Measurements from ENCODE around the gene AGAP1.
A peak's percentile ranks its signal among the peaks of the same experiment; 100 is the strongest.

Gene AGAP1

DNA sequence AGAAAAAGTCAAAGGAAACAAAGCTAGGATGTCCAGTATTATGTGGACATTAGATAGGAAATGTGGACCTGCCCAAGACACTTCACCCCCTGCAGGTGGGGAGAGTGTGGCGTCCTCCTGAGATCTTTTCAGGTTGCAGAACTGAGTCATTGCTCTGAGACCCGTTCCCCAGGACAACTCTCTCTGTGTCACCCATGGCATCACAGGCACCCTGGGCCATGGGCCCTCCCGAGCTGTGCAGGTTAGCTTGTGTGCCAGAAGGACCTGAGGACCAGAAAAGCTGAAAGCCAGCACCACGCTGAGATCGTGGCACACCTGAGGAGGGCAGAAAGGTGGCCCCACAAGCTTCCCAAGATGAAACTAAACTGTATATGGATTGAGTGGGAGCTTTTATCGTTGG lies 229.5 kb downstream of the AGAP1 start:
- DNase-seq: no peak

GRCh38 chr2:235723811-235724465 lies 230.1 kb downstream of the AGAP1 start:
- no peak for DNase-seq

GRCh38 chr2:235725016-235725489 lies 231.2 kb downstream of the AGAP1 start:
- no peak for DNase-seq

DNA sequence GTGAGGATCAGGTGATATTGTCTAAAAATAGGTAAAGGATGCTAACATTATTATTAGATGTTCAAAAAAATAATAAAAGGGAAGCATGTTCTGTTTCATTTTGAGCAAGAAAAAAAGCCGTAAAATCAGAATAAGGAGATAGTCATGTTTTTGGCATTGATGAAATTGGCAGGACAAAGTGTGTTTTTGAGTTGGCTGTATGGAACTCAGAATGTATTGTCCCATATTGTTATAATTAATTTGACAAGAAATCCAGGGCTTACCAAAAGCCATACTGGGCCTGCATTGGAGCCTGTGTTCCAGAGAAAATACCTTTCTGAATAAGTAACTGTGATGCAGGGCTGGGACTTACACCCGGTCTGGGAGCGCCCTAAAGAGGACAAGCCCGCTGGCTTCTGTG lies 232.0 kb downstream of the AGAP1 start:
- no peak for DNase-seq

- no peak for DNase-seq
Observed at GRCh38 chr2:235726554-235726953, 232.7 kb downstream of the AGAP1 start.

DNA sequence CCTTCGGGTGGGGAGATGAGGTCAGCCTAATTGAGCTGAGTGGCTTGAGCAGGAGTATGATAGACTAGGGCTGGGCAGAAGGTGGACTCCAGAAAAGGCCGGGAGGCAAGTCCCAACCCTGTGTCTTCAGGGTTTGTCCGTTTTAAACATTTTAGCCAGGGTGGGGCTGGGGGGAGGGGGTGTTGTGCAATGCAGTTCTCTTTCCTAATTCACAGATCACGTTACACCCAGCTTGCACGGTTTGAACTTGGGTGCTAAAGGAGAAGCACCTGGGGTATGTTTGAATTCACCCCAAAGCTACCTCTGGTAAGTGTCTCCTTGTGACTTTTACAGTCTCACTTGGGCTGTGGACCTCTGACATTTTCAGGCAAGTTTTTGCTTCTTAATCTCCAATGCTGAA lies 233.3 kb downstream of the AGAP1 start:
- no peak for DNase-seq

- DNase-seq: no peak
Observed at GRCh38 chr2:235727891-235728799, 234.3 kb downstream of the AGAP1 start.

GRCh38 chr2:235728800-235729556 lies 235.1 kb downstream of the AGAP1 start:
- no peak for DNase-seq

DNA sequence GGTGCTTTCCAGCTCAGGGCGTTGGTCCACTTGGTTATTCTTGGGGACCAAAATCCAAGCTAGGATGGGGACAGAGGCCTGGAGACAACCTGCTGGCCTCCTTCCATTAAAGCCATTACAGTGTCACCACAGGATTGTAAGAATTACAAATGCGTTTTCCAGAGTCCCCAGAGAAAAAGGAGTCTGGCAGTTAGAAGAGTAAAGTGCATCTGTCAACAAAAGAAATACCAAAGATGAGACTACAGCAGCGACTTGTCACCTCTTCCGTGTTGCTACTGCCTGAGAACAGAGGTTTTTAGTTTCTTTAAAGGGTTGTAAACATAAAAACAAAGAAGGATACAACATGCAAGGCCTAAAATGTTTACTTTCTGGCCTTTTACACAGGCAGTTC lies 235.7 kb downstream of the AGAP1 start:
- DNase-seq: no peak

DNA sequence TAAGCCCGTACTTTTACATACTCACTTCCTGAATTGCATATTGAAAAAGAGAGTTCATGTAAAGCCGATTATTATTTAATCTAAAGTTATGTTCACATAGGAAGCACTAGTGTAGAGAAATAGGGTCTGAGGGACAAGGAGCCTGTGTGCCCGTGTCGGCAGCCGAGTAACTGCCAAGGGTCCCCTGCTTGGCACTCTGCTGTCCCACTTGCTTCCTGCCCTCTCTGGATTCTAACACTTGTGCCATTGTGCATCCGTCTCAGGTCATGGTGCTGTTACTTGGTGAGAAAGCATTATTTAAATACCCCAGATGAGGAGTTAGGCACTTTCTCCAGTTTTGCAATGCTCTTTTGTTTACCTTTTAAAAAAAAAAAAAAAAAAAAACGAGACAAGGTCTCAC lies 236.3 kb downstream of the AGAP1 start:
- DNase-seq: no peak

GRCh38 chr2:235733761-235734160 lies 239.9 kb downstream of the AGAP1 start:
- DNase-seq: no peak

GRCh38 chr2:235734168-235734567 lies 240.3 kb downstream of the AGAP1 start:
- no peak for DNase-seq

GRCh38 chr2:235734688-235735231 lies 240.9 kb downstream of the AGAP1 start:
- no peak for DNase-seq

DNA sequence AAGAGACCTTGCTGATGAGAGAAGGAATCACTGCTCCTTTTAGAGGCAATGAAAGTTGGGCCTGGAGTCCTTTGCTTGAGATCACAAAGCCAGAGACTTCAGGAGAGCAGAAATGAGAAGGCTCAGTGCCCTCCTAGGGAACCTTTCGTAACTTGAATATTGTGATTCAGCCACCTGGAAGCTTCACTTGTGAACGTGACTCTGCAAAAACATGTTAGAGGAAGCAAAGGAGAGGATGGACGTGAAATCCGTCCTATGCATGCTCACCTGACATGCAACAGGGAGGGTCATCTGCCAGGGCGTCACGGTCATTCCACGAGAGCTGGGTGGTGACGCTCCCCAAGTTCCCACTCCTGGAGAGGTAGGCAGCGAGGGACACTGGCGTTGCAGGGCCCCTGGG lies 243.6 kb downstream of the AGAP1 start:
- no peak for DNase-seq

- DNase-seq: no peak
Observed at GRCh38 chr2:235737840-235738239, 244.0 kb downstream of the AGAP1 start.

- no peak for DNase-seq
Observed at GRCh38 chr2:235739704-235740415, 246.0 kb downstream of the AGAP1 start.

GRCh38 chr2:235740821-235741220 lies 247.0 kb downstream of the AGAP1 start:
- peak; percentile 10 for DNase-seq

- no peak for DNase-seq
Observed at GRCh38 chr2:235744161-235744560, 250.3 kb downstream of the AGAP1 start.

- no peak for DNase-seq
Observed at GRCh38 chr2:235745597-235745996, 251.8 kb downstream of the AGAP1 start.

DNA sequence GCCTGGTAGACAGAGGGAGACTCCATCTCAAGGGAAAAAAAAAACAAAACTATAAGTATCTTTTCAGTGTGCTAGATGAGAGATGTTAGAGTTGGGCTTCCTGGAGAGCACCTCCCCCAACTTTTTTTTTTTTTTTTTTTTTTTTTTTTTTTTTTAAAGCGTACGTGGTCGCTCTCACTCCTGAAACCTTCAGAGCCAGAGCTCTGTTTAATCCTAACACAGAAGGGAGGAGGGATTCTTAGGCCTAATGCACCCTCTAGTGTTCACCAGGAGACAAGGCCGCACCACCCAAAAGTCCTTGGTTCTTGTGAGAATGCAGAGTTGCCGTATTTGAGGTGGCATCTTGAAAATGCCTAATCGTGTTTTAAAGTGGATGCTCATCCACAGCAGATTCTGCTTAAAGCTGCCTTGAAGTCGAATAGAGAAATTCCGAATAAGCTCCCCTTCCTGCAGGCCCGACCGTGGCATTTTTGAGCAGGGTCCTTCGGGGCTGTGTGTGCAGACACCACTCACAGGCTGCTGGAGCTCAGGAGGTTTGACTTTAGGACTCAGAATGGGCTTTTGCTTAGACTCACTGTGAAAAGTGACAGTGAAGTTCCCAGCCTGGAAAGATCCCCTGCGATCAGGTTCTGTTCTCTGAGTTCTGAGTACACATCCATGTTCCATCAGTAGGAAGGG lies 252.6 kb downstream of the AGAP1 start:
- DNase-seq: peak; percentile 65

DNA sequence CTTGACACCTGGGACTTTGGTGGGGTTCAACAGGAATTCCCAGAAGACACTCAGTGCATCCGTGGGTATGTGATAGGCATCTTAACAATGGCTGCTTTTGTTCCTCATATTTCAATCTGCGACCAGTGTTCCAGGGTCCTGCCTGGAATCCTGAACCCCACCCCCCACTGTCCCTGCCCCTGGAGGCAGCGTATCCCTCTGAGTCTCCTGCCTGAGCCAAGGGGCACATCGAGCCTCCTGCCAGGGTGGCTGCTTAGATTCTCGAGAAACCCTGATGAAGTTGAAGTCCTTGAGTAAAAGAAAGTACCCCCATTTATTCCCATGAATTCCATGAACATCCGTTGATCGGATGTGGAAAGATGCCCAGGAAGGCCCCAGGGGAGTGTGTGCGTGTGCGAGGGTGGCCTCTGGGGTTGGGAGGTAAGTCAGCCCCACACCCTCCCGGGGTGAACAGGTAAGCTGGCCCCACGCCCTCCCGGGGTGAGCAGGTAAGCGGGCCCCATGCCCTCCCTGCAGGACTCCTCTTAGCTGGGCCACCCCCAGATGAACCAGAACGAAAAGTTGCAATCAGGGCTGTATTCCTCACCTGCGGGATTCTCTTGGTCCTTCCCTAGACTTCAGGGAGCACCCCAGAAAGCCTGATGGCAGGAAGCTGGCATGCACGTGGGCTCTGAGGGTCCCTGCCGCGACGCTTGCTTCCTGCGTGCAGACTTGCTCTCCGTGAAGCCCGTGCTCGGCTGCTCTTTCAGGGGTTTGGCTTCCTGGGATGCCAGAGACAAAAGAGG lies 253.3 kb downstream of the AGAP1 start:
- no peak for DNase-seq
